Osteocyte (in vitro differentiated cells): ENCODE data around the gene APBA2. TPM values are rescaled to one million over a fixed set of nuclear protein-coding genes. Genes with fewer than 3 reads are reported as not detected.

Experiments used
- DNase-seq: peaks from one replicate; pipeline ENCODE4 v3.0.0; 2021; ENCODE audit warnings: mixed read lengths; ENCODE audit not compliant: unreplicated experiment; ENCODE audit errors: extremely low spot score
- H3K27ac Mint-ChIP-seq: one replicate; pipeline ENCODE4 v1.8.0; 2021; ENCODE audit warnings: mild to moderate bottlenecking, mixed read lengths; ENCODE audit not compliant: unreplicated experiment
- H3K27me3 Mint-ChIP-seq: one replicate; pipeline ENCODE4 v1.8.0; 2021; ENCODE audit warnings: mixed read lengths; ENCODE audit not compliant: unreplicated experiment
- H3K36me3 Mint-ChIP-seq: one replicate; pipeline ENCODE4 v1.8.0; 2021; ENCODE audit warnings: mixed read lengths; ENCODE audit not compliant: unreplicated experiment
- H3K4me1 Mint-ChIP-seq: one replicate; pipeline ENCODE4 v1.8.0; 2021; ENCODE audit warnings: mixed read lengths; ENCODE audit not compliant: unreplicated experiment
- H3K4me3 Mint-ChIP-seq: one replicate; pipeline ENCODE4 v1.8.0; 2021; ENCODE audit warnings: mild to moderate bottlenecking, moderate library complexity, mixed read lengths; ENCODE audit not compliant: unreplicated experiment
- H3K9me3 Mint-ChIP-seq: one replicate; pipeline ENCODE4 v1.8.0; 2021; ENCODE audit warnings: mixed read lengths; ENCODE audit not compliant: unreplicated experiment
- CTCF ChIP-seq: fragments of 200-600 bp; sonication (generic); IDR thresholded peaks from 2 replicates; pipeline ENCODE4 v1.5.0; 2021; ENCODE audit warnings: antibody characterized with exemption, mild to moderate bottlenecking, moderate library complexity
- total RNA-seq: library from RNA; stranded (reverse); gene quantifications from 2 replicates; pipeline ENCODE4 v1.2.1, GENCODE V29; 2021

APBA2 gene
- total RNA-seq, 1 donor from 2014 or later, result 23.5 TPM

- DNase-seq, result no peak
- Mint-ChIP-seq H3K4me1 (peaks cover 9% of the 10 kb centered on the region), H3K4me3 (no peak overlapping the region), H3K36me3 (no peaks in the 10 kb centered on the region), H3K9me3 (no peaks in the 10 kb centered on the region), H3K27ac (no peak overlapping the region), H3K27me3 (peaks cover 21% of the 10 kb centered on the region)
- no peak for TF ChIP-seq CTCF
Measured at GRCh38 chr15:29129221-29129620, 243.4 kb downstream of the APBA2 start.

- no peak for TF ChIP-seq CTCF
Measured at GRCh38 chr15:29129926-29130325, 244.2 kb downstream of the APBA2 start.

GRCh38 chr15:29130476-29130875, 244.7 kb downstream of the APBA2 start:
- Mint-ChIP-seq H3K27ac (no peak overlapping the region), H3K4me1 (peaks cover 6% of the 10 kb centered on the region), H3K9me3 (no peaks in the 10 kb centered on the region)

More at GRCh38 chr15:29129926-29130325, 244.2 kb downstream of the APBA2 start:
- no peak overlapping the region for H3K27ac Mint-ChIP-seq
- H3K27me3 Mint-ChIP-seq, result peaks cover 21% of the 10 kb centered on the region
- H3K9me3 Mint-ChIP-seq, result no peaks in the 10 kb centered on the region
- H3K4me3 Mint-ChIP-seq, result no peak overlapping the region
- H3K36me3 Mint-ChIP-seq, result no peaks in the 10 kb centered on the region
- peaks cover 3% of the 10 kb centered on the region for H3K4me1 Mint-ChIP-seq
- no peak for DNase-seq

GRCh38 chr15:29130951-29131839, 245.4 kb downstream of the APBA2 start:
- Mint-ChIP-seq H3K27me3 (peaks cover 21% of the 10 kb centered on the region), H3K27ac (no peak overlapping the region), H3K36me3 (no peaks in the 10 kb centered on the region), H3K9me3 (no peaks in the 10 kb centered on the region), H3K4me3 (no peak overlapping the region), H3K4me1 (peaks cover 6% of the 10 kb centered on the region)
- no peak for TF ChIP-seq CTCF
- DNase-seq, result no peak

More at GRCh38 chr15:29130476-29130875, 244.7 kb downstream of the APBA2 start:
- Mint-ChIP-seq H3K4me3 (no peak overlapping the region), H3K27me3 (peaks cover 21% of the 10 kb centered on the region), H3K36me3 (no peaks in the 10 kb centered on the region)
- no peak for DNase-seq
- TF ChIP-seq CTCF, result no peak

GRCh38 chr15:29131840-29132420, 246.2 kb downstream of the APBA2 start:
- H3K4me1 Mint-ChIP-seq, result peaks cover 6% of the 10 kb centered on the region
- H3K27ac Mint-ChIP-seq, result no peak overlapping the region
- no peaks in the 10 kb centered on the region for H3K9me3 Mint-ChIP-seq
- peaks cover 21% of the 10 kb centered on the region for H3K27me3 Mint-ChIP-seq
- DNase-seq, result no peak
- no peak for TF ChIP-seq CTCF
- no peaks in the 10 kb centered on the region for H3K36me3 Mint-ChIP-seq
- no peak overlapping the region for H3K4me3 Mint-ChIP-seq
